ENCODE results near the gene MTCH2.

DNA sequence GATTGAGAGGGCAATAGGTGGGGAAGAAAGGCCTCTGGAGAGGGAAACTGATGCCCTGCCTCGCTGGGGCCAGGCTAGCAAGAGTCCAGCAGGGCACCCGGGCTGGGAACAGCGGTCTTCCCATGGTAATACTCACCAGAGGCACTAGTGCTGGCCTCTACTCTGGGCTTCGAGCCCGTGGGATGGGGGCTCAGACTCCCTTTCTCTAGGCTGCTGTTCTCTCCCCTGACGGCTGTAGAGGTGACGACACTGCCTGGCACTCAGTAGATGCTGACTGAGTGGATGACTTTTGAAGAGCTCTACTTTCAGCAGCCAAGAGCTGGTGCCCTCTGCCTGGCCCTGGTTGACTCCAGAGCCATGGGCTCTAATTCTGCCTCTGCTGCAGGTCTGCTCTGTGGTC is 47.3 kb downstream of the MTCH2 start:
- TF ChIP-seq, protein P1, sequence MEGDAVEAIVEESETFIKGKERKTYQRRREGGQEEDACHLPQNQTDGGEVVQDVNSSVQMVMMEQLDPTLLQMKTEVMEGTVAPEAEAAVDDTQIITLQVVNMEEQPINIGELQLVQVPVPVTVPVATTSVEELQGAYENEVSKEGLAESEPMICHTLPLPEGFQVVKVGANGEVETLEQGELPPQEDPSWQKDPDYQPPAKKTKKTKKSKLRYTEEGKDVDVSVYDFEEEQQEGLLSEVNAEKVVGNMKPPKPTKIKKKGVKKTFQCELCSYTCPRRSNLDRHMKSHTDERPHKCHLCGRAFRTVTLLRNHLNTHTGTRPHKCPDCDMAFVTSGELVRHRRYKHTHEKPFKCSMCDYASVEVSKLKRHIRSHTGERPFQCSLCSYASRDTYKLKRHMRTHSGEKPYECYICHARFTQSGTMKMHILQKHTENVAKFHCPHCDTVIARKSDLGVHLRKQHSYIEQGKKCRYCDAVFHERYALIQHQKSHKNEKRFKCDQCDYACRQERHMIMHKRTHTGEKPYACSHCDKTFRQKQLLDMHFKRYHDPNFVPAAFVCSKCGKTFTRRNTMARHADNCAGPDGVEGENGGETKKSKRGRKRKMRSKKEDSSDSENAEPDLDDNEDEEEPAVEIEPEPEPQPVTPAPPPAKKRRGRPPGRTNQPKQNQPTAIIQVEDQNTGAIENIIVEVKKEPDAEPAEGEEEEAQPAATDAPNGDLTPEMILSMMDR (IDR thresholded peaks at IDR 0.05 in 2 of 3, conservative IDR thresholded peaks at IDR 0.05 in 1 of 3; ENCODE audit: borderline replicate concordance in 1 of 3, insufficient read depth in 1 of 3, low read depth in 2 of 3, low read length in 2 of 3) = no peak
- TF ChIP-seq POLR2A (IDR thresholded peaks at IDR 0.05; ENCODE audit: borderline replicate concordance, extremely low read depth, insufficient read depth, insufficient read length) (no peak), SIN3A (IDR thresholded peaks at IDR 0.05; ENCODE audit: low read depth) (no peak), POLR2AphosphoS5 (IDR thresholded peaks at IDR 0.05; ENCODE audit: low read depth, low read length) (no peak)

Data from HCT116 (cell line).